Psoas muscle (tissue), 8 donors: ENCODE results near the gene FSTL4. TPM values are rescaled to one million over a fixed set of nuclear protein-coding genes. Genes with fewer than 3 reads are reported as not detected.

Source experiments
- ATAC-seq, 4 donors: fragments of 200-7000 bp; cut with Tn5 transposase; one replicate each; pipeline ENCODE4 v1.9.1; 2020; ENCODE audit warnings: moderate library complexity in 3 of 4, mild to moderate bottlenecking in 2 of 4
- DNase-seq, 2 donors: peaks; one replicate each; pipeline ENCODE4 v3.0.0-alpha.2; 2020
- H3K27ac ChIP-seq: fragments of 200-600 bp; one replicate; pipeline ENCODE4 v1.8.0; 2022
- H3K27me3 ChIP-seq, 3 donors: fragments of 200-600 bp in 1 of 3; one replicate each; pipeline versions ENCODE4 v1.6.1 to v1.8.0; 2013 to 2022; ENCODE audit warnings: low read length in 2 of 3, mild to moderate bottlenecking in 2 of 3, moderate library complexity in 1 of 3; ENCODE audit not compliant: insufficient read depth in 3 of 3
- H3K36me3 ChIP-seq, 2 donors: fragments of 200-600 bp in 1 of 2; one replicate each; pipeline versions ENCODE4 v1.6.1 to v1.8.0; 2013 to 2022; ENCODE audit warnings: low read depth in 1 of 2, mild to moderate bottlenecking in 1 of 2, moderate library complexity in 1 of 2; ENCODE audit not compliant: insufficient read depth in 1 of 2
- H3K4me1 ChIP-seq: fragments of 200-600 bp; one replicate; pipeline ENCODE4 v1.8.0; 2022
- H3K4me3 ChIP-seq: fragments of 200-600 bp; one replicate; pipeline ENCODE4 v1.8.0; 2022; ENCODE audit warnings: mild to moderate bottlenecking
- H3K9me3 ChIP-seq: fragments of 200-600 bp; one replicate; pipeline ENCODE4 v1.8.0; 2022
- CTCF ChIP-seq: fragments of 200-600 bp; IDR thresholded peaks from one replicate; pipeline ENCODE4 v1.8.0; 2022; ENCODE audit warnings: antibody characterized with exemption
- WGBS, 3 donors: extraction: QIAGEN DNeasy Blood & Tissue Kit; methylation state at CpG; one replicate each; pipeline versions ENCODE4 v1.1.6 to v1.1.7; 2013; 5-methylcytosine and 5-hydroxymethylcytosine counted together
- intact Hi-C, 2 donors: fragments of 100-400 bp; cut with DNase I; formaldehyde crosslinking; loops; one replicate each; pipeline versions ENCODE4 v1.11.0 to v1.14.2; 2022
- polyA plus RNA-seq, 3 donors: library from polyadenylated mRNA; stranded (reverse); fragments of 200-250 nt; gene quantifications; one replicate each; pipeline ENCODE4 v1.2.3, GENCODE V29; 2013
- total RNA-seq, 4 donors: library from RNA; stranded (reverse); fragmentation: NEBNext Ultra II Directional in 2 of 4; extraction: Animal tissue kit (Norgen Biotek cat#: 25700) in 2 of 4; gene quantifications; one replicate each; pipeline versions ENCODE4 v1.2.1 to v1.2.4, GENCODE V29; 2021 to 2023
- donor health status: healthy with polysubstance abuse.
- donor health status: DM: no; HTN: no; CAD: no; lungs with moderate emphysema.
- donor health status: Bipolar disorder and iron deficiency.
- donor health status: healthy.
- donor health status: DM: yes; HTN: yes; CAD: no.
- donor health status: DM: no; HTN: no; CAD: no.
- donor health status: DM: no; HTN: no; CAD: no.
- donor health status: DM: yes; HTN: yes; CAD: no.

Gene FSTL4
- total and polyA plus RNA-seq, 7 donors, result 0.07 to 0.81 (median 0.24) TPM

GRCh38 chr5:133403741-133404364 lies 208.5 kb downstream of the FSTL4 start:
- no peak overlapping the region for H3K27ac ChIP-seq
- H3K27me3 ChIP-seq, result no peaks in the 10 kb centered on the region
- H3K4me1 ChIP-seq, result no peaks in the 10 kb centered on the region
- intact Hi-C loops, result no loop called here
- DNase-seq (no peak), ATAC-seq (no peak)
- H3K9me3 ChIP-seq, result no peaks in the 10 kb centered on the region
- H3K36me3 ChIP-seq, result no peaks in the 10 kb centered on the region
- 94 to 97% (median 96%) methylated on average over 5 of the region's 5 CpGs for WGBS, 3 donors
- no peak overlapping the region for H3K4me3 ChIP-seq
- no peak for TF ChIP-seq CTCF

GRCh38 chr5:133402775-133403174 lies 209.6 kb downstream of the FSTL4 start:
- 92 to 95% (median 93%) methylated on average over 12 of the region's 12 CpGs for whole genome bisulfite sequencing, 3 donors
- no peak for DNase-seq
- TF ChIP-seq CTCF, result no peak

GRCh38 chr5:133401731-133402347 lies 210.5 kb downstream of the FSTL4 start:
- intact Hi-C loops, result no loop called here
- Histone ChIP-seq H3K27me3 (no peaks in the 10 kb centered on the region), H3K9me3 (no peaks in the 10 kb centered on the region), H3K4me3 (no peak overlapping the region), H3K4me1 (no peaks in the 10 kb centered on the region), H3K27ac (no peak overlapping the region), H3K36me3 (no peaks in the 10 kb centered on the region)
- DNase-seq (no peak), ATAC-seq (no peak)
- TF ChIP-seq CTCF, result no peak
- WGBS, 3 donors, result 82 to 85% (median 85%) methylated on average over 9 of the region's 9 CpGs

More at GRCh38 chr5:133402775-133403174, 209.6 kb downstream of the FSTL4 start:
- Histone ChIP-seq H3K4me1 (no peaks in the 10 kb centered on the region), H3K4me3 (no peak overlapping the region), H3K27me3 (no peaks in the 10 kb centered on the region), H3K36me3 (no peaks in the 10 kb centered on the region), H3K27ac (no peak overlapping the region), H3K9me3 (no peaks in the 10 kb centered on the region)
- ATAC-seq, result no peak
- intact Hi-C loops, result no loop called here

- TF ChIP-seq CTCF, result no peak
- no peaks in the 10 kb centered on the region for H3K27me3 ChIP-seq
- no peaks in the 10 kb centered on the region for H3K36me3 ChIP-seq
- no peaks in the 10 kb centered on the region for H3K9me3 ChIP-seq
- intact Hi-C loops, result no loop called here
- no peak overlapping the region for H3K4me3 ChIP-seq
- 75 to 85% (median 80%) methylated on average over 10 of the region's 10 CpGs for WGBS, 3 donors
- no peak overlapping the region for H3K27ac ChIP-seq
- no peak for ATAC-seq
- no peaks in the 10 kb centered on the region for H3K4me1 ChIP-seq
- no peak for DNase-seq
Measured at GRCh38 chr5:133400831-133401351, 211.4 kb downstream of the FSTL4 start.
